Measurements from ENCODE around the gene CXCL12. TPM values are rescaled to one million over a fixed set of nuclear protein-coding genes. Genes with fewer than 3 reads are reported as not detected.

The CXCL12 gene
- 399 and 440 TPM in 2 replicates for total RNA-seq

GRCh38 chr10:44385026-44385695, at the start of gene CXCL12:
CXCL12 (minus strand) TSS chr10:44385097; CDS start chr10:44385005, 92 bp downstream.

All from cardiac ventricle fibroblast (primary cell).